H9 (cell line): ENCODE measurements around the gene BLACAT1. TPM values are rescaled to one million over a fixed set of nuclear protein-coding genes. Genes with fewer than 3 reads are reported as not detected.

Source experiments
- DNase-seq: peaks from one replicate; pipeline ENCODE4 v3.0.0-alpha.2; 2017
- H2AFZ ChIP-seq: one replicate; pipeline ENCODE4 v1.6.1; 2013; ENCODE audit warnings: mild to moderate bottlenecking, low read length, control low read depth, moderate library complexity
- H2AK5ac ChIP-seq: 2 replicates; pipeline ENCODE4 v1.6.1; 2013; ENCODE audit warnings: low read length, control low read depth, mixed read lengths; ENCODE audit not compliant: insufficient read length
- H2BK120ac ChIP-seq: one replicate; pipeline ENCODE4 v1.6.1; 2013; ENCODE audit warnings: low read depth, mild to moderate bottlenecking, low read length, control low read depth, inconsistent platforms; ENCODE audit not compliant: poor library complexity, severe bottlenecking
- H2BK12ac ChIP-seq: 2 replicates; pipeline ENCODE4 v1.6.1; 2013; ENCODE audit warnings: low read length, control low read depth, mixed read lengths, low read depth; ENCODE audit not compliant: insufficient read length
- H2BK15ac ChIP-seq: 2 replicates; pipeline ENCODE4 v1.6.1; 2013; ENCODE audit warnings: low read depth, low read length, control low read depth
- H2BK20ac ChIP-seq: one replicate; pipeline ENCODE4 v1.6.1; 2013; ENCODE audit warnings: low read depth, mild to moderate bottlenecking, low read length, control low read depth, inconsistent platforms; ENCODE audit not compliant: poor library complexity, severe bottlenecking
- H2BK5ac ChIP-seq: 2 replicates; pipeline ENCODE4 v1.6.1; 2013; ENCODE audit warnings: low read length, control low read depth, mixed read lengths; ENCODE audit not compliant: insufficient read length
- H3K14ac ChIP-seq: 2 replicates; pipeline ENCODE4 v1.6.1; 2013; ENCODE audit warnings: low read length, control low read depth; ENCODE audit not compliant: insufficient read depth
- H3K18ac ChIP-seq: 2 replicates; pipeline ENCODE4 v1.6.1; 2013; ENCODE audit warnings: low read depth, mild to moderate bottlenecking, mixed read lengths, low read length, control low read depth; ENCODE audit not compliant: insufficient read length
- H3K23ac ChIP-seq: 2 replicates; pipeline ENCODE4 v1.6.1; 2013; ENCODE audit warnings: low read length, control low read depth, mixed read lengths, low read depth; ENCODE audit not compliant: insufficient read length
- H3K23me2 ChIP-seq: 2 replicates; pipeline ENCODE4 v1.6.1; 2013; ENCODE audit warnings: low read depth, mild to moderate bottlenecking, mixed read lengths, low read length, control low read depth; ENCODE audit not compliant: insufficient read length, poor library complexity, severe bottlenecking
- H3K27ac ChIP-seq: 2 replicates; pipeline ENCODE4 v1.5.1; 2013; ENCODE audit warnings: low read length, control low read depth, mixed read lengths, low read depth; ENCODE audit not compliant: insufficient read length
- H3K27me3 ChIP-seq: 2 replicates; pipeline ENCODE4 v1.6.1; 2013; ENCODE audit warnings: low read length, control low read depth, inconsistent platforms; ENCODE audit not compliant: insufficient read depth
- H3K4ac ChIP-seq: 2 replicates; pipeline ENCODE4 v1.6.1; 2013; ENCODE audit warnings: low read depth, mild to moderate bottlenecking, control low read depth, inconsistent platforms, low read length, moderate library complexity
- H3K4me1 ChIP-seq: 2 replicates; pipeline ENCODE4 v1.6.1; 2013; ENCODE audit warnings: low read length, control low read depth, inconsistent platforms; ENCODE audit not compliant: insufficient read depth
- H3K4me2 ChIP-seq: 2 replicates; pipeline ENCODE4 v1.6.1; 2013; ENCODE audit warnings: low read length, control low read depth, mixed read lengths; ENCODE audit not compliant: insufficient read length, insufficient read depth
- H3K56ac ChIP-seq: 2 replicates; pipeline ENCODE4 v1.6.1; 2013; ENCODE audit warnings: low read depth, mild to moderate bottlenecking, mixed read lengths, low read length, control low read depth; ENCODE audit not compliant: insufficient read length
- H3K79me1 ChIP-seq: 2 replicates; pipeline ENCODE4 v1.6.1; 2013; ENCODE audit warnings: low read depth, mild to moderate bottlenecking, moderate library complexity, low read length, control low read depth, inconsistent platforms; ENCODE audit not compliant: insufficient read depth, poor library complexity, severe bottlenecking
- H3K79me2 ChIP-seq: 2 replicates; pipeline ENCODE4 v1.6.1; 2013; ENCODE audit warnings: low read length, control low read depth, inconsistent platforms; ENCODE audit not compliant: insufficient read depth
- H3K9ac ChIP-seq: 2 replicates; pipeline ENCODE4 v1.6.1; 2013; ENCODE audit warnings: low read length, control low read depth, mixed read lengths; ENCODE audit not compliant: insufficient read length; ENCODE audit errors: extremely low read depth
- H3K9me3 ChIP-seq: one replicate; pipeline ENCODE4 v1.6.1; 2013; ENCODE audit warnings: low read depth, low read length, inconsistent platforms; ENCODE audit not compliant: control insufficient read depth
- H3T11ph ChIP-seq: one replicate; pipeline ENCODE4 v1.6.1; 2013; ENCODE audit warnings: mild to moderate bottlenecking, low read length, control low read depth, inconsistent platforms
- H4K20me1 ChIP-seq: one replicate; pipeline ENCODE4 v1.6.1; 2013; ENCODE audit not compliant: control insufficient read depth, insufficient read length, insufficient read depth
- H4K5ac ChIP-seq: 2 replicates; pipeline ENCODE4 v1.6.1; 2013; ENCODE audit warnings: low read depth, mild to moderate bottlenecking, mixed read lengths, low read length, control low read depth; ENCODE audit not compliant: insufficient read length
- H4K8ac ChIP-seq: replicated peaks from 2 replicates; pipeline ENCODE4 v1.6.1; 2013; ENCODE audit warnings: low read length, control low read depth, mixed read lengths, low read depth; ENCODE audit not compliant: insufficient read length
- H4K91ac ChIP-seq: 2 replicates; pipeline ENCODE4 v1.6.1; 2013; ENCODE audit warnings: low read depth, mild to moderate bottlenecking, moderate library complexity, mixed read lengths, low read length, control low read depth; ENCODE audit not compliant: insufficient read length
- H3K27ac Mint-ChIP-seq, 3 experiments: 2 replicates in 2 of 3; 3 replicates in 1 of 3; pipeline ENCODE4 v1.8.0; 2020 to 2021; ENCODE audit warnings: mixed read lengths in 3 of 3, mild to moderate bottlenecking in 1 of 3, moderate library complexity in 1 of 3
- H3K27me3 Mint-ChIP-seq: 2 replicates; pipeline ENCODE4 v1.8.0; 2021; ENCODE audit warnings: low read depth, mild to moderate bottlenecking, moderate library complexity, mixed read lengths
- H3K36me3 Mint-ChIP-seq, 3 experiments: 2 replicates in 2 of 3; 3 replicates in 1 of 3; pipeline ENCODE4 v1.8.0; 2020 to 2021; ENCODE audit warnings: low read depth in 3 of 3, mixed read lengths in 3 of 3; ENCODE audit not compliant: insufficient read depth in 1 of 3
- H3K4me1 Mint-ChIP-seq, 2 experiments: 2 replicates each; pipeline ENCODE4 v1.8.0; 2020; ENCODE audit warnings: mixed read lengths in 2 of 2
- H3K4me3 Mint-ChIP-seq, 2 experiments: 2 replicates in 1 of 2; 3 replicates in 1 of 2; pipeline ENCODE4 v1.8.0; 2020 to 2021; ENCODE audit warnings: mild to moderate bottlenecking in 2 of 2, mixed read lengths in 2 of 2, moderate library complexity in 1 of 2
- H3K9me3 Mint-ChIP-seq, 2 experiments: 2 replicates in 1 of 2; 3 replicates in 1 of 2; pipeline ENCODE4 v1.8.0; 2020; ENCODE audit warnings: mild to moderate bottlenecking in 2 of 2, mixed read lengths in 2 of 2, moderate library complexity in 1 of 2
- WGBS: extraction: QIAGEN DNeasy Blood & Tissue Kit; methylation state at CpG from one replicate; pipeline ENCODE4 v1.1.7; 2013; ENCODE audit warnings: missing lambda C conversion rate, low lambda C conversion rate, mixed read lengths; ENCODE audit not compliant: insufficient read length; ENCODE audit errors: extremely low coverage; 5-methylcytosine and 5-hydroxymethylcytosine counted together
- total RNA-seq: library from RNA; stranded (reverse); gene quantifications from 2 replicates; pipeline ENCODE4 v1.2.1, GENCODE V29; 2021
- TF ChIP-seq, protein P1 (sequence below): fragments of 200-600 bp; sonication (generic); conservative IDR thresholded peaks from 3 replicates; pipeline ENCODE4 v1.8.0; 2021; ENCODE audit warnings: antibody characterized with exemption, mild to moderate bottlenecking

BLACAT1 gene
- total RNA-seq, 1 experiment from 2014 or later, result 4.0 TPM

DNA sequence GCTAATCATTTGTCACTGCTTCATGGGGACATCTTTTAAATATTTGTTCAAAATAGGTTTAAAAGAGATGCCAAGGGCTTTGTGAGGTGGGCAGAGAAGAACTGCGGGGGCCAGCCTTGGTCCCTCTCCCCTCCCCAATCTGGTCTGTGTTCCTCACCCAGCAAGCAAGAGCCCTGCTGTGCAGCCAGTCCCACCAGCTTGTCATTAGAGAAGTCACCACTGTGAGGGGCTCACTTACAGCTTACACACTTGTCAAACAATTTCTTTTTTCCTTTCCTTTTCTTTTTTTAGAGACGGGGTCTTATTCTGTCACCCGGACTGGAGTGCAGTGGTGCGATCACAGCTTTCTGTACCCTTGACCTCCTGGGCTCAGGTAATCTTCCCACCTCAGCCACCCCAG, 38.3 kb upstream of the BLACAT1 start:
- WGBS, result no CpG with 5 or more reads among the region's 4 CpGs

More for the DNA sequence above, 38.3 kb upstream of the BLACAT1 start:
- Histone ChIP-seq H2BK120ac (no peak overlapping the region), H3K9ac (no peak overlapping the region), H4K8ac (no peak overlapping the region), H2BK12ac (no peak overlapping the region), H3K23ac (no peak overlapping the region), H3K9me3 (no peaks in the 10 kb centered on the region), H3K56ac (no peak overlapping the region), H3K14ac (no peak overlapping the region), H2AFZ (no peak overlapping the region), H3K27me3 (no peaks in the 10 kb centered on the region; the same call in 1 of the 2 replicates), H3K4ac (no peak overlapping the region), H3K79me2 (no peaks in the 10 kb centered on the region), H2AK5ac (no peak overlapping the region), H3K4me2 (no peak overlapping the region), H3K18ac (no peak overlapping the region), H4K91ac (no peak overlapping the region), H4K5ac (no peak overlapping the region), H4K20me1 (no peaks in the 10 kb centered on the region), H3K27ac (no peak overlapping the region), H2BK5ac (no peak overlapping the region), H2BK20ac (no peak overlapping the region), H3K23me2 (no peaks in the 10 kb centered on the region), H3T11ph (no peak overlapping the region), H2BK15ac (no peak overlapping the region), H3K4me1 (peaks cover 4% of the 10 kb centered on the region; the same call in 1 of the 2 replicates), H3K79me1 (no peaks in the 10 kb centered on the region)
- H3K4me3 Mint-ChIP-seq, result no peak overlapping the region
- no peak overlapping the region for H3K27ac Mint-ChIP-seq
- TF ChIP-seq, protein P1, sequence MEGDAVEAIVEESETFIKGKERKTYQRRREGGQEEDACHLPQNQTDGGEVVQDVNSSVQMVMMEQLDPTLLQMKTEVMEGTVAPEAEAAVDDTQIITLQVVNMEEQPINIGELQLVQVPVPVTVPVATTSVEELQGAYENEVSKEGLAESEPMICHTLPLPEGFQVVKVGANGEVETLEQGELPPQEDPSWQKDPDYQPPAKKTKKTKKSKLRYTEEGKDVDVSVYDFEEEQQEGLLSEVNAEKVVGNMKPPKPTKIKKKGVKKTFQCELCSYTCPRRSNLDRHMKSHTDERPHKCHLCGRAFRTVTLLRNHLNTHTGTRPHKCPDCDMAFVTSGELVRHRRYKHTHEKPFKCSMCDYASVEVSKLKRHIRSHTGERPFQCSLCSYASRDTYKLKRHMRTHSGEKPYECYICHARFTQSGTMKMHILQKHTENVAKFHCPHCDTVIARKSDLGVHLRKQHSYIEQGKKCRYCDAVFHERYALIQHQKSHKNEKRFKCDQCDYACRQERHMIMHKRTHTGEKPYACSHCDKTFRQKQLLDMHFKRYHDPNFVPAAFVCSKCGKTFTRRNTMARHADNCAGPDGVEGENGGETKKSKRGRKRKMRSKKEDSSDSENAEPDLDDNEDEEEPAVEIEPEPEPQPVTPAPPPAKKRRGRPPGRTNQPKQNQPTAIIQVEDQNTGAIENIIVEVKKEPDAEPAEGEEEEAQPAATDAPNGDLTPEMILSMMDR, result 0 out of 3 replicates have a peak, but pooled peaks have one; percentile 12
- peaks cover 38 to 48% of the 10 kb centered on the region in 2 experiments for H3K4me1 Mint-ChIP-seq
- DNase-seq, result no peak
- H3K27me3 Mint-ChIP-seq, result peaks cover 26% of the 10 kb centered on the region
- no peaks in the 10 kb centered on the region for H3K9me3 Mint-ChIP-seq
- peaks cover 0 to 2% (median 0%) of the 10 kb centered on the region in 3 experiments; a peak in 1 of 7 replicates for H3K36me3 Mint-ChIP-seq
